GM23338 (cell line): ENCODE measurements around the gene KCNK3. TPM values are rescaled to one million over a fixed set of nuclear protein-coding genes. Genes with fewer than 3 reads are reported as not detected.

Experiments used
- ATAC-seq: fragments of 200-7000 bp; cut with Tn5 transposase; 3 replicates; pipeline ENCODE4 v1.9.1; 2020
- DNase-seq: peaks from one replicate; pipeline ENCODE4 v3.0.0-alpha.2; 2015; ENCODE audit warnings: low spot score
- H2AFZ ChIP-seq: fragments of 200-600 bp; sonication (generic); 2 replicates; pipeline ENCODE4 v1.8.0; 2016; ENCODE audit warnings: antibody characterized with exemption, mild to moderate bottlenecking, moderate library complexity
- H3F3A ChIP-seq: fragments of 200-600 bp; sonication (generic); replicated peaks from 2 replicates; pipeline ENCODE4 v1.8.0; 2017; ENCODE audit warnings: antibody characterized with exemption, mixed run types, low read depth
- H3K27ac ChIP-seq: fragments of 200-600 bp; sonication (generic); 2 replicates; pipeline ENCODE4 v1.6.1; 2016; ENCODE audit warnings: low read depth
- H3K27me3 ChIP-seq: fragments of 200-600 bp; sonication (generic); 2 replicates; pipeline ENCODE4 v1.8.0; 2016; ENCODE audit warnings: mild to moderate bottlenecking, mixed run types, moderate library complexity; ENCODE audit not compliant: insufficient read depth
- H3K36me3 ChIP-seq: fragments of 200-600 bp; sonication (generic); 2 replicates; pipeline ENCODE4 v1.8.0; 2016; ENCODE audit warnings: mild to moderate bottlenecking; ENCODE audit not compliant: insufficient read depth
- H3K4me1 ChIP-seq: fragments of 200-600 bp; sonication (generic); 2 replicates; pipeline ENCODE4 v1.8.0; 2016; ENCODE audit warnings: mild to moderate bottlenecking, moderate library complexity; ENCODE audit not compliant: insufficient read depth
- H3K4me2 ChIP-seq: fragments of 200-600 bp; sonication (generic); 2 replicates; pipeline ENCODE4 v1.7.1; 2017; ENCODE audit warnings: mixed run types
- H3K4me3 ChIP-seq: fragments of 200-600 bp; sonication (generic); 2 replicates; pipeline ENCODE4 v1.6.1; 2016; ENCODE audit warnings: mixed run types
- H3K79me2 ChIP-seq: fragments of 200-600 bp; sonication (generic); replicated peaks from 2 replicates; pipeline ENCODE4 v1.8.0; 2017; ENCODE audit warnings: mild to moderate bottlenecking; ENCODE audit not compliant: insufficient read depth
- H3K9me2 ChIP-seq: fragments of 200-600 bp; sonication (generic); 2 replicates; pipeline ENCODE4 v1.8.0; 2017; ENCODE audit not compliant: insufficient read depth
- H4K20me1 ChIP-seq: fragments of 200-600 bp; sonication (generic); replicated peaks from 2 replicates; pipeline ENCODE4 v1.8.0; 2017; ENCODE audit warnings: mild to moderate bottlenecking; ENCODE audit not compliant: insufficient read depth
- H3K27ac Mint-ChIP-seq: 2 replicates; pipeline ENCODE4 v1.8.0; 2020; ENCODE audit warnings: inconsistent platforms, mild to moderate bottlenecking, moderate library complexity, mixed read lengths
- H3K27me3 Mint-ChIP-seq: 3 replicates; pipeline ENCODE4 v1.8.0; 2022; ENCODE audit warnings: low read depth, mild to moderate bottlenecking, moderate library complexity, mixed read lengths, inconsistent platforms; ENCODE audit not compliant: insufficient read depth, poor library complexity
- H3K36me3 Mint-ChIP-seq: 3 replicates; pipeline ENCODE4 v1.8.0; 2021; ENCODE audit warnings: low read depth, mild to moderate bottlenecking, inconsistent platforms, moderate library complexity, mixed read lengths
- H3K4me1 Mint-ChIP-seq: 3 replicates; pipeline ENCODE4 v1.8.0; 2020; ENCODE audit warnings: mild to moderate bottlenecking, inconsistent platforms, mixed read lengths
- H3K4me3 Mint-ChIP-seq: 3 replicates; pipeline ENCODE4 v1.8.0; 2021; ENCODE audit warnings: moderate library complexity, mild to moderate bottlenecking, inconsistent platforms, mixed read lengths
- H3K9me3 Mint-ChIP-seq: 3 replicates; pipeline ENCODE4 v1.8.0; 2020; ENCODE audit warnings: moderate library complexity, mild to moderate bottlenecking, inconsistent platforms, mixed read lengths
- CREB1 ChIP-seq: fragments of 250-450 bp; sonication (Bioruptor Pico); IDR thresholded peaks from 2 replicates; pipeline ENCODE4 v1.5.0; 2020; ENCODE audit warnings: low read depth, mild to moderate bottlenecking, moderate library complexity
- CTCF ChIP-seq, 2 experiments: fragments of 200-600 bp in 1 of 2; sonication (generic) in 1 of 2; conservative IDR thresholded peaks; 2 replicates each; pipeline versions ENCODE4 v1.5.1 to v1.6.1; 2016 to 2017; ENCODE audit warnings: antibody characterized with exemption in 2 of 2, low read depth in 2 of 2, mild to moderate bottlenecking in 2 of 2, moderate library complexity in 1 of 2
- ETS1 ChIP-seq: IDR thresholded peaks from 2 replicates; pipeline ENCODE4 v1.6.1; 2016; ENCODE audit warnings: antibody characterized with exemption
- EZH2 ChIP-seq: fragments of 200-600 bp; sonication (generic); IDR thresholded peaks from one replicate; pipeline ENCODE4 v1.8.0; 2017; ENCODE audit warnings: antibody characterized with exemption, mild to moderate bottlenecking, low read depth; ENCODE audit not compliant: unreplicated experiment
- EZH2phosphoT487 ChIP-seq: fragments of 200-600 bp; sonication (generic); IDR thresholded peaks from one replicate; pipeline ENCODE4 v1.8.1; 2018; ENCODE audit warnings: antibody characterized with exemption; ENCODE audit not compliant: unreplicated experiment
- NANOG ChIP-seq: IDR thresholded peaks from 2 replicates; pipeline ENCODE4 v1.6.1; 2016; ENCODE audit warnings: antibody characterized with exemption, borderline replicate concordance
- POLR2AphosphoS5 ChIP-seq: IDR thresholded peaks from 2 replicates; pipeline ENCODE4 v1.6.1; 2016; ENCODE audit warnings: antibody characterized with exemption, low read depth
- REST ChIP-seq: IDR thresholded peaks from one replicate; pipeline ENCODE4 v1.6.1; 2018; ENCODE audit warnings: antibody characterized with exemption; ENCODE audit not compliant: unreplicated experiment
- STAT1 ChIP-seq: IDR thresholded peaks from one replicate; pipeline ENCODE4 v1.6.1; 2016; ENCODE audit warnings: antibody characterized with exemption; ENCODE audit not compliant: unreplicated experiment
- ZNF114 ChIP-seq: fragments of 250-450 bp; sonication (Bioruptor Pico); IDR thresholded peaks from 2 replicates; pipeline ENCODE4 v1.5.0; 2020; ENCODE audit warnings: mild to moderate bottlenecking, moderate library complexity
- ZNF331 ChIP-seq: fragments of 250-450 bp; sonication (Bioruptor Pico); IDR thresholded peaks from 2 replicates; pipeline ENCODE4 v1.5.0; 2020; ENCODE audit warnings: low read depth, mild to moderate bottlenecking, moderate library complexity
- polyA plus RNA-seq: library from polyadenylated mRNA; unstranded; fragments of >200 nt; fragmentation: Nextera tagmentation; extraction: Ambion mirVana; gene quantifications from 2 replicates; pipeline ENCODE4 v1.2.1, GENCODE V29; 2016
- total RNA-seq: library from RNA; depleted of rRNA; stranded (reverse); fragments of >200 nt; shearing (Covaris generic); gene quantifications from 2 replicates; pipeline ENCODE4 v1.2.3, GENCODE V29; 2014

KCNK3 gene
- total and polyA plus RNA-seq, 2 experiments from 2014 or later: not detected

- Histone ChIP-seq H3K79me2 (no peaks in the 10 kb centered on the region), H3K9me2 (no peaks in the 10 kb centered on the region), H4K20me1 (no peaks in the 10 kb centered on the region), H3K36me3 (no peaks in the 10 kb centered on the region), H3K4me1 (no peaks in the 10 kb centered on the region), H3K4me2 (no peak overlapping the region), H3F3A (no peaks in the 10 kb centered on the region), H2AFZ (no peak overlapping the region), H3K27ac (no peak overlapping the region), H3K27me3 (no peaks in the 10 kb centered on the region), H3K4me3 (no peak overlapping the region)
- no peaks in the 10 kb centered on the region for H3K36me3 Mint-ChIP-seq
- TF ChIP-seq ETS1 (no peak), STAT1 (no peak), CREB1 (no peak), POLR2AphosphoS5 (no peak), REST (no peak), NANOG (no peak), CTCF (conservative IDR thresholded peaks at IDR 0.05; ENCODE audit: low read depth in 2 of 2) (no peak), EZH2phosphoT487 (no peak), EZH2 (no peak)
- ATAC-seq (no peak), DNase-seq (no peak)
- peaks cover 6% of the 10 kb centered on the region for H3K27me3 Mint-ChIP-seq
- no peaks in the 10 kb centered on the region for H3K9me3 Mint-ChIP-seq
- H3K4me3 Mint-ChIP-seq: no peak overlapping the region
- H3K4me1 Mint-ChIP-seq: peaks cover 3% of the 10 kb centered on the region
- H3K27ac Mint-ChIP-seq: no peak overlapping the region
Measured at GRCh38 chr2:26735883-26736588, 43.5 kb downstream of the KCNK3 start.

GRCh38 chr2:26737221-26737620 is 44.7 kb downstream of the KCNK3 start:
- Mint-ChIP-seq H3K27ac (no peak overlapping the region), H3K4me1 (peaks cover 7% of the 10 kb centered on the region), H3K9me3 (no peaks in the 10 kb centered on the region), H3K36me3 (no peaks in the 10 kb centered on the region), H3K4me3 (no peak overlapping the region), H3K27me3 (peaks cover 4% of the 10 kb centered on the region)
- Histone ChIP-seq H3K27ac (no peak overlapping the region), H3F3A (no peaks in the 10 kb centered on the region), H3K9me2 (no peaks in the 10 kb centered on the region), H3K4me3 (no peak overlapping the region), H2AFZ (no peak overlapping the region), H3K4me1 (no peaks in the 10 kb centered on the region), H4K20me1 (no peaks in the 10 kb centered on the region), H3K4me2 (no peak overlapping the region), H3K36me3 (no peaks in the 10 kb centered on the region), H3K27me3 (no peaks in the 10 kb centered on the region), H3K79me2 (no peaks in the 10 kb centered on the region)
- DNase-seq (no peak), ATAC-seq (no peak)
- TF ChIP-seq NANOG (no peak), ZNF114 (CRISPR knock-in tag) (no peak), ZNF331 (CRISPR knock-in tag) (no peak), CREB1 (no peak), ETS1 (no peak)
